ENCODE data around the gene ZDHHC12. TPM values are rescaled to one million over a fixed set of nuclear protein-coding genes. Genes with fewer than 3 reads are reported as not detected.

ZDHHC12 gene
- total and polyA plus RNA-seq, 2 of the 13 experiments (the other 11 are each of a cell fraction or from before 2014, with no cell fraction given), result 25.4 to 28.0 TPM

- peak; percentile 60 for TF ChIP-seq USF2 (IDR thresholded peaks at IDR 0.05; ENCODE audit: low read depth, low read length)
- peak; percentile 90; the same call in 1 of the 2 replicates for TF ChIP-seq USF2 (CRISPR knock-in tag; IDR thresholded peaks at IDR 0.05; ENCODE audit: borderline replicate concordance)
- peak; percentile 43 to 78; a peak in 3 of 4 replicates for TF ChIP-seq POLR2A (IDR thresholded peaks at IDR 0.05; ENCODE audit: insufficient read depth in 1 of 2, low read depth in 2 of 2, low read length in 2 of 2)
- no peak for TF ChIP-seq PBX3 (CRISPR knock-in tag; IDR thresholded peaks at IDR 0.05; ENCODE audit: borderline replicate concordance)
- no peak for TF ChIP-seq MAFF (IDR thresholded peaks at IDR 0.05; ENCODE audit: low read depth, low read length)
- no peak for TF ChIP-seq ZNF407 (CRISPR knock-in tag; IDR thresholded peaks at IDR 0.05; ENCODE audit: not compliant biosample characterization)
- TF ChIP-seq DRAP1 (CRISPR knock-in tag; IDR thresholded peaks at IDR 0.05), result peak; percentile 88
- TF ChIP-seq ARNTL (CRISPR knock-in tag; IDR thresholded peaks at IDR 0.05), result peak; percentile 77; the same call in 1 of the 2 replicates
- TF ChIP-seq MXI1 (IDR thresholded peaks at IDR 0.05; ENCODE audit: borderline replicate concordance, low read depth, low read length), result peak; percentile 41; the same call in 1 of the 3 replicates
- TF ChIP-seq GATAD1 (CRISPR knock-in tag; IDR thresholded peaks at IDR 0.05), result peak; percentile 42; the same call in 1 of the 2 replicates
- TF ChIP-seq ZNF704 (CRISPR knock-in tag; IDR thresholded peaks at IDR 0.05; ENCODE audit: borderline replicate concordance), result 0 out of 2 replicates have a peak, but pooled peaks have one; percentile 60
- peak; percentile 60 for TF ChIP-seq SP2 (CRISPR knock-in tag; IDR thresholded peaks at IDR 0.05)
- TF ChIP-seq AHR (CRISPR knock-in tag; IDR thresholded peaks at IDR 0.05), result no peak
- peak; percentile 46; the same call in 1 of the 2 replicates for TF ChIP-seq ZNF724P (CRISPR knock-in tag; IDR thresholded peaks at IDR 0.05; ENCODE audit: borderline replicate concordance)
Measured at GRCh38 chr9:128684325-128685199, 39.4 kb downstream of the ZDHHC12 start (continued).

Measured in HepG2 (cell line).